ENCODE measurements around the gene GZMA.

The GZMA gene

DNA sequence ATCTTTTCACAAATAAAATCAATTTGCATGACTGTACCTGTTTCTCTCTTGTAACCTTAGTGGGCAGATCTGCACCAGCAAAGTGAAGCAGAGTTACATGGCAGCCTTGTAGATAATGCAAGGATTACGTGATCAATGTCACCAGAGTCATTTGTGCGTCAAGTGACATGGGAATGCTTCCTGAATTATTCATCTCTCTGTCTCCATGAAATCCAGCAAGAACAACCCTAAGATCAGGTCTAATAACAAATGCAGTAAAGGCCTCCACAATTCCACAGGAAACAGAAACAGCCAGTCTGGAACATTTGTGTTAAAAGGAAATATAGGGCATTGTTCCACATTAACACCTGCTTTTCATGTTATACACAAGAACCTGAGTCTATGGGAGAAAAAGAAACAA lies 7.8 kb downstream of the GZMA start:
- no peak for DNase-seq (ENCODE audit: low spot score)

DNA sequence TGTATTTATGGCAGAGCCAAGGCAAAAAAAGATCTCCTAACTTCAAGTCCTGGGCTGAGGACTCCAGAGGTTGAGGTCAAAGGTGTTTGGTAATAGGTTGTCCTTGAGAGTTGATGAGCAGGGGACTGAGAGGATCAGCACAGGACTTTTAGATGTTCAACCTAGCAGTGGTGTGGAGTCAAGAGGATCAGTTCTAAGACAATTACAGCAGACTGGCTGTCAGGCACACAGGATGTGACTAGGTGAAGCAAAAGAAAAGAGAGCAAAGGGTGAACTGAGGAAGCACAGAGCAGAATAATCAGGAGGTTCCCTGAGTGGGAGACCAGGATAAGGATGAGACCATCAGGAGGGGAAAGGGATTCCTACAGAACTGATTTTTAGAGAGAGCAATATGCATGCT lies 10.9 kb downstream of the GZMA start:
- no peak for DNase-seq (ENCODE audit: low spot score)

DNA sequence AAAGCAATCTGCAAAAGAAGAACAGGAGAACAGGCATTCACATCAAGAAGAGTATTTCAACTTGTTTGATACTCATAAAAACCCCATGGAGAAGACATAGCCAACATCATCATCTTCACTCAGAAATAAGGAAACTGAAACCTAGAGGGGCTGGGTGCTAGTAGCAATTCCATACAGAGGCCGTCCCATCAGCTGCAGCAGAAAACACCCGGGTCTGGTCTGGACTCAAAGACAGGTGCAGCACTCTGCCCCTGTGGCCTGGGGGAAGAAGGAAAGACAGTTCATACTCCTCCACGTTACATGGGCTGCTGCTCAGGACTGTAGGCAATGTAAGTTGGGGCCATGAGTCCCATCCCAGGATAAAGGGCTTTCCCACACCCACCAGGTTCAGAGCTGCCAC lies 11.6 kb downstream of the GZMA start:
- no peak for DNase-seq (ENCODE audit: low spot score)

DNA sequence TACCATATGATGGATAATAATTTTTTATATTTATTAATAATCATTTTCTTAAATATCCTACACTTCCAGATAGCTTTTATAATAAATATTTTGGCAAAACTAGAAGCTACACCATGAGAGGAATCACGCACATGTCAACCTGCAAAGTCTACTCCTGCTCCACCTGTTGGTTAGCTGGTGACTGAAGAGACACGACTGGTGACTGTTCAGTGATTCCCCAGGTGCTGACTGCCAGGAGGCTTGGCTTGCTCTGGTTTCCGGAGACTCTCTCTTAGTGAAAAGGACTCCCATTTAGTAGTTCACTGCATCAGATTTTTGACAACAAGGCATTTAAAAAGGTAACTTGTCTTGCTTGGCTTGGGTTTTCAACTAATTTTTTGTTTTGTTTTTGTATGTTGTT lies 20.9 kb downstream of the GZMA start:
- DNase-seq (ENCODE audit: low spot score): no peak

DNA sequence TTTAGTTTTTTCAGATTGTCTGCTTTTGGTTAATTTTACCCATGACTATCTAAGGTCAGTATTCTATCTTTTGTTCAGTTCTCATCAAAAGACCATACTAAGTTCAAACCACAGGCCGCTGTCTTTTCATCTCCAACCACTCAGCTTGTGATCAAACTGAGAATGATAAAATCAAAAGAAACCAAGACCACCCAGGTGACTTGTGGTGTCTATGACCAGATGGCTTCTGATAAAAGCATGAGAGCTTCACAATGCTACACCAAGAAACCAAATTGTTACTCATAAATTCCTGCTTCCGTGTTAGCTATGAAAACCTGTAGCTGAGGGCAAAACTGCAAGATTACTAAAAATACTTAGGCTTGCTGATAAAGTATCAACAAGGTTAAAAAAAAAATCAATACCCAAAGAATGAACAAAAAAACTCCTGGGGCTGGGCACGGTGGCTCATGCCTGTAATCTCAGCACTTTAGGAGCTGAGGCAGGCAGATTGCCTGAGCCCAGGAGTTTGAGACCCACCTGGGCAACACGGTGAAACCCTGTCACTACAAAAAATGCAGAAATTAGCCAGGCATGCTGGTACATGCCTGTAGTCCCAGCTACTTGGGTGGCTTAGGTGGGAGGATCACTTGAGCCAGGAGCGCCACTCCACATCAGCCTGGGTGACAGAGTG lies 31.7 kb downstream of the GZMA start:
- DNase-seq (ENCODE audit: low spot score): peak; percentile 11

DNA sequence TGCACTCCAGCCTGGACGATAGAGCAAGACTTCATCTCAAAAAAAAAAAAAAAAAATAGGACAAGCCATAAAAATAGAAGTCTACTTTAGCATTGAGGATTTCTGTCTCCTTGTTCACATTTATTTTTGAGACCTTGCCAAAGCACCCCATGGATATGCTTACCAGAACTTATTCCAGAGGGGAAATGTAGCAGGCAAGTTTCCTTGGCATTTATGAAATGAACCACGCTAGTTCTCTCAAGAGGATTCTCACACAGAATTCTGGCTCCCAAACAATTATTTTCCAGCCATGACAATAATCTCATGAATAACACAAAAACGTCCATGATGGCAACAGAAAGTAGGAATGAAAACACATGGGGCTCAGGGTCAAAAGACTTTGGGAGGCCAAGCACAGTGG lies 34.1 kb downstream of the GZMA start:
- DNase-seq (ENCODE audit: low spot score): no peak

DNA sequence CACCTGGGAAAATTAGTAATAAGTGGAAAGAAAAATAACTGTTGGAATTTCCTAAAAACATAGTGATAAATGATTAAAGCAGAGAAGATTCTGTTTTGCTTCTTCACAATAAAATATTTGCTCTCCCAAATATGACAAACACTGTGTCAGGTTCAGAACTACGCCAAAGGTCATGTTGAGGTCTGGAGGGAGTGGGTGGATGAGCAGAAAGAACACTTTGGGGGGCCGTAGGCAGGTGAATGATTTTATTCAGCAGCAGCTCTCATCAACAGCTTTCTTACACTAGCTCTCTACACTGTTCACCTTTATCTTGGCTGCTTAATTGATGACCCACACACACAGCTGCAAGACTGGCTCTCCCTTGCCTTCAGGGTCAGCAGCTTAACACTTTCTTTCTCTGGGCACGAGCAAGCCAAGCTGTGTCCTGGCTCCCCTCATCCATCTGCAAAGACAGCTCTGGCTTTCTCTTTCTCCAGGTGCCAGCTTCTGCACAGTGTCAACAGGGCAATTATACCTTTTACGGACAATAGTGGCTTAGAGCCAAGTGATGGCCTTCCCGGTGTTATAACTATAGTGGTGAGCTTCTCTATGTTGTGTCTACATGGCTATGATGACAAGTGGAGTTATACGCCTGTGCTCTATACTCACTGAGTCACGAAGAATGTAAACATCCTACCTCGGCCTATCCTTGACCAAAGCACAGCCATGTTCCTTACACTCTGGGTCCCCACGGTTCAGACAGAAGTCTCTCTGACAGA lies 38.6 kb downstream of the GZMA start:
- no peak for DNase-seq (ENCODE audit: low spot score)

DNA sequence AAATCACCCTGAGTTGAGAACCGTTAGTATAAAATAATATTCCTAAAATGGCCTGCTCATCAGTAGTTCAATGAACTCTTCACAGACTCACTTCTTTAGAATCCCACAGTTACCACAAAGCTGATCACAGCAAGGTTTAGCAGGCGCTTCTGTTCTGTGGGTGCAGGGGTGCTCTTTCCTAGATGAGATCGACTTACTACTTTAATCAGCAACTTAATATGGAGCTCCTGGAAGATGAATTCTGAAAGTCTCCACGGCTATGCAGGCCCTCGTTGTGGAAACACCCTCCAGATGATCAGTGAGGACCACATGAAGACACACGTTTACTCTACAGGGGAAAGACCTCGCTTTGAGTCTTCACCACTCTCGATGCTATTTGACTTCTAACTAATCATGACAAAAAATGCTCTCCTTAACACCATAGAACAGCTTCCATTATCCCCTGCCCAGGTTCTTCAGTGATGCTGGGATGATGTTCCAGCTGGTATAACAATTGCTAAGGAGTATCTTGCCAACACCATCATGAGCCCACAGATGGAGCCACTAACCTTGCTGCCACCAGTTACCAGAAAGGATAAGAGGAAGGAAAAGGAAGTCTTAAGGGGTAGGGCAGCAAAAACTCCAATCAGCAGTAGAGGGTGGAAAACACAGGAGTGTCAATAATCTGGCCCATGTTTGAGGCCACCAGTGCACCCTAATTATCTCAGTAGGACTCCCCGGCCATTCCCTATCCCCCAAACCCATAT lies 39.7 kb downstream of the GZMA start:
- peak; percentile 41 for DNase-seq (ENCODE audit: low spot score)

DNA sequence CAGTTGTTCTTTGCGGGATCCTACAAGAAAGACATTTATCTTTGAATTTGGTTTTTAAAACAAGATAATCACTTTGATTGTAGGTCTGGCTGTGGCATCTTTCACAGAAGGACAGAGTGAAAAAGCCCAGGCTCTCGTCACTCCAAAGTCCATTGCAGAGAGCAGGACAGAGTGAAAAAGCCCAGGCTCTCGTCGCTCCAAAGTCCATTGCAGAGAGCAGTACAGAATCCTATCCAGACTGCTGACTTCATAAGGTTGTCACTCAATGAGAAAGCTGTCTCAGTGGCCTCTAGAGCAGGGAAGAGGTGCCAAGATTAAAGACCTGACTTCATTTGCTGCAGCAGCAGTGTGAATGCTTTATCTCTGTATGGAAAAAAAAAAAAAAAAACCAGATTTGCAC lies 41.2 kb downstream of the GZMA start:
- no peak for DNase-seq (ENCODE audit: low spot score)

DNA sequence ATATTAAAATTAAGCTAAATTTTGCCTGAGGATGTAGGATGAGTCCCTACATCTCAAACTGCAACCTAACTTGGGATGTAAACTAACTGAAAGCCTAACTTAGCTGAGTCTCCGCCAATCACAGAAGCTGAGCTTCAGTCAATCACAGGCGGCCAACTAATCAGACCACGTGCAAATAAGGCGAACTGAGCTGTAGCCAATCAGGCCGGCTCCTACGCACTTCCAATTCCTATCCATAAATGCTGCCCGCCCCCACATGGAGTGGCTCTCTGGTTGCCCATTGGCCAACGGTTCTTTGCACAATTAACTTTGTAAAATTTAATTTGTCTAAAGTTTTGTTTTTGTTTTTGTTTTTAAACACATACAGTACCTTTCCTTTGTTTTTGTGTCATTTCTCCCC lies 43.6 kb downstream of the GZMA start:
- DNase-seq (ENCODE audit: low spot score): no peak

DNA sequence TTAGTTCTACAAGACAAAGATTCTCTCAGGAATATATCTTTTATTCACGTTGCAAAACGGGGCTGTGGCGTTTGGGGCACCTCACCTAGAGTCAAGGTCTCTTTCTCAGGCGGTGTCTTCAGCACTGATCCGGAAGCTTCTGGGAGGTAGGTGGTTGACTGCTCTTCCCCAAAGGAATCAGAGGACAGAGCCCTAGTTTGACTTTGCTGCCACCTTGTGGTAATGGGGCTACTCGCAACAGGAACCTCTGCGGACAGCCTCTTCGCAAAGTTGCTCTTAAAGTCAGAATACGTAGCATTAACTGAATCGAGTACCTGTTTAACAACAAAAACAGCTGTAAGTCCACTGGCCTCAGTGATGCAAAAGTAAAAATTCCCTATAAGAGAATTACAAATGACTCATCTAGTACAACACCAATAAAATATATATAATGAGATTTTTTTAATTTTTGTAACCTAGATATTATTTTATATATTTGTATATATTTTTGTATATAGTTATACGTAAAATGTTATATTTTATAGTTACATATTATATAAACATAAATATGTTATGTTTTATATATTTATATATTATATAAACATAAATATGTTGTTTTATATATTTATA lies 44.2 kb downstream of the GZMA start:
- DNase-seq (ENCODE audit: low spot score): peak; percentile 88

DNA sequence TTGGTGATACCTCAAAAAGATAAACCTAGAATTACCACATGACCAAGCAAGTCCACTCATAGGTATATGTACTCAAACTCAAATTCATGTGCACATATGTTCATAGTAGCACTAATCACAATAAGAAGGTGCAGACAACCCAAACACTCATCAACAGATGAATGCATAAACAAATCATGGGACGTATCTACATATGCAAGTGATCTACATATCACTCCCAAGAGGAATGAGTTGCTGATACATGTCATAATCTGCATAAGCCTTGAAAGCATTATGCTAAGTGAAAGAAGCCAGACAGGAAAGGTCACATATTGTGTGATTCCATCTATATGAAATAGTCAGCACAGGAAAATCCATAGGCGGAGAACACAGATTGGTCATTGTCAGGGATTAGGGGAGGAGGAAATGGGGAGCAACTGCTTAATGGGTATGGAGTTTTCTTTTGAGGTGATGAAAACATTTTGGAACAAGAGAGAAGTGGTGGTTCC lies 46.9 kb downstream of the GZMA start:
- no peak for DNase-seq (ENCODE audit: low spot score)

DNA sequence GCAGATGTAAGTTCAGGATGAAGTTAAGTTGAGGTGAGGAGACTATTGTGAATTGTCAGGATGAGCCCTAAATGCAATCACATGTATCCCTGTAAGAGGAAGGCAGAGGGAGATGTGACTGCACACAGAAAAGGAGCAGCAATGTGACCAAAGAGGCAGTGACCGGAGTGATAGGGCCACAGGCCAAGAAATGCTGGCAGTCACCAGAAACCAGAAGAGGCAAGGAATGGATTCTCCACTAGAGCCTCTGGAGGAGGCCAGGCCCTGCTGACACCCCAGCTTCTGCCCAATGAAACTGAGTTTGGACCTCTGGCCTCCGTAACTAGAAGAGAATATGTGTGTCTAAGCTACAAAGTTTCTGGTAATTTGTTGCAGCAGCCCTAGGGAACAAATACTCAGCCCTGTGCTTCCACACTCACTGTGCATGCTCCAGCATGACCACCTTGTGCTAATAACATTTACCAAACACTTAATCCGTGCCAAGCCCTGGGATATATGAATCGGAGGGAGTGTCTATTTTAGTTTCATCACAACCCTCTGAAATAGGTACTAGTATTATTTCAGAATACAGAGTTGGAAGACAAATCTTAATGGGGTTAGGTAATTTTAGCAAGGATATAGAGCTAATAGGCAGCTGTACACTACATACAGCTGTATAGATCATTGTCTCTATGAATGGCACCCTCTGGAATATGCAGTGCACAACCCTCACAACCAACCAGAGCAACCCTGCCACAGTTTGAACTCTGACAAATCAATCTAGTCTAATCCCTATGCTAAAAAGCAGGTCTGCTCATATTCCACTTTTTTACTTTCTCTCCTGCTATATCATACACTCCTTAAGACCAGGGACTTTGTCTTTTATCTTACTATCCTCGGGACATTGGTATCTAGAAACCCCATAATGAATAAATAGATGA lies 49.7 kb downstream of the GZMA start:
- DNase-seq (ENCODE audit: low spot score): no peak

DNA sequence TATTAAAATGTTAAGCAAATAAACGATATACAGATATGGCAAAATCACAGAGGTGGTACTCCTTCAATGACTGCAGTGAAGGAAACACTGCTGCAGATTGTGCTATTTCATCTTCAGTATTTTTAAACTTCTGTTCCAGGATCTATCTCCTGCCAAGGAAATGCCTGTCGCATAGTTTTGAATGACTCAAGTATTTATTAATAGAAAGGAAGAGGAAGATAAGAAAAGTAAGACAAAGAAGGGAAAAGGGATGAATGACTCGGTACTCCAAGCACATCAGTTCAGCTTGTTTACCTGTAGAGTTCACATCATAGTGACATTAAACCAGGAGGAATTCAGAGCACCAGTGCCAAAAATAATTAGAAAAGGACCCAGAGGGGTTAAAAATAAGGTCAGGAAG lies 52.4 kb downstream of the GZMA start:
- DNase-seq (ENCODE audit: low spot score): no peak

Data from CD4-positive, alpha-beta T cell treated with Interleukin-15 for 4 hours (primary cell).